Stimulated activated CD4-positive, alpha-beta T cell treated with anti-CD3 and anti-CD28 coated beads, Interleukin-4, amount 100 ng/mL, for 4 hours (primary cell): Measurements from ENCODE around the gene INO80D.
"Not testable (repeated sequence)": the region's sequence is repeated elsewhere in the genome, so short reads cannot be mapped to it uniquely, and the experiment has no call there.

Source experiments
- DNase-seq, 2 experiments: peaks; one replicate each; pipeline ENCODE4 v3.0.0-alpha.2; 2020

INO80D gene

GRCh38 chr2:206082298-206082843 lies 3.6 kb downstream of the INO80D start:
- DNase-seq, result no peak

- no peak for DNase-seq
These were observed 5.0 kb downstream of the INO80D start for GRCh38 chr2:206080927-206081326.

GRCh38 chr2:206079699-206080465 lies 6.1 kb downstream of the INO80D start:
- no peak for DNase-seq

- DNase-seq, result not testable (repeated sequence)
These were observed 8.1 kb downstream of the INO80D start for GRCh38 chr2:206077879-206078278.

- no peak for DNase-seq
These were observed 10.9 kb downstream of the INO80D start for GRCh38 chr2:206075113-206075512.

- no peak for DNase-seq
These were observed 14.2 kb downstream of the INO80D start for GRCh38 chr2:206071807-206072206.

- no peak for DNase-seq
These were observed 16.6 kb downstream of the INO80D start for GRCh38 chr2:206069417-206069816.

- DNase-seq, result no peak
These were observed 17.8 kb downstream of the INO80D start for GRCh38 chr2:206068207-206068606.

GRCh38 chr2:206064077-206064476 lies 21.9 kb downstream of the INO80D start:
- DNase-seq, result no peak

GRCh38 chr2:206063635-206064034 lies 22.3 kb downstream of the INO80D start:
- no peak for DNase-seq

GRCh38 chr2:206062724-206063123 lies 23.2 kb downstream of the INO80D start:
- DNase-seq, result no peak

GRCh38 chr2:206056286-206056685 lies 29.7 kb downstream of the INO80D start:
- DNase-seq, result no peak

- no peak for DNase-seq
These were observed 31.0 kb downstream of the INO80D start for GRCh38 chr2:206054952-206055351.

GRCh38 chr2:206051912-206052311 lies 34.1 kb downstream of the INO80D start:
- no peak for DNase-seq

- DNase-seq, result no peak
These were observed 36.6 kb downstream of the INO80D start for GRCh38 chr2:206049392-206049791.

- no peak for DNase-seq
These were observed 40.7 kb downstream of the INO80D start for GRCh38 chr2:206045251-206045650.

GRCh38 chr2:206040525-206040924 lies 45.4 kb downstream of the INO80D start:
- no peak for DNase-seq

- not testable (repeated sequence) for DNase-seq
These were observed 50.6 kb downstream of the INO80D start for GRCh38 chr2:206035393-206035792.

- DNase-seq, result not testable (repeated sequence)
These were observed 52.5 kb downstream of the INO80D start for GRCh38 chr2:206033452-206033851.

GRCh38 chr2:206031950-206032567 lies 53.9 kb downstream of the INO80D start:
- DNase-seq, result no peak

GRCh38 chr2:206031162-206031784 lies 54.7 kb downstream of the INO80D start:
- DNase-seq, result no peak

GRCh38 chr2:206028101-206028500 lies 57.9 kb downstream of the INO80D start:
- DNase-seq, result no peak

GRCh38 chr2:206023183-206023582 lies 62.8 kb downstream of the INO80D start:
- DNase-seq, result no peak

- DNase-seq, result no peak
These were observed 65.8 kb downstream of the INO80D start for GRCh38 chr2:206020171-206020570.
